ENCODE data around the gene PTS.

GRCh38 chr11:112255067-112255720 lies 29.0 kb downstream of the PTS start:
- no peak for TF ChIP-seq POLR2A (IDR thresholded peaks at IDR 0.05)
- TF ChIP-seq, protein P1, sequence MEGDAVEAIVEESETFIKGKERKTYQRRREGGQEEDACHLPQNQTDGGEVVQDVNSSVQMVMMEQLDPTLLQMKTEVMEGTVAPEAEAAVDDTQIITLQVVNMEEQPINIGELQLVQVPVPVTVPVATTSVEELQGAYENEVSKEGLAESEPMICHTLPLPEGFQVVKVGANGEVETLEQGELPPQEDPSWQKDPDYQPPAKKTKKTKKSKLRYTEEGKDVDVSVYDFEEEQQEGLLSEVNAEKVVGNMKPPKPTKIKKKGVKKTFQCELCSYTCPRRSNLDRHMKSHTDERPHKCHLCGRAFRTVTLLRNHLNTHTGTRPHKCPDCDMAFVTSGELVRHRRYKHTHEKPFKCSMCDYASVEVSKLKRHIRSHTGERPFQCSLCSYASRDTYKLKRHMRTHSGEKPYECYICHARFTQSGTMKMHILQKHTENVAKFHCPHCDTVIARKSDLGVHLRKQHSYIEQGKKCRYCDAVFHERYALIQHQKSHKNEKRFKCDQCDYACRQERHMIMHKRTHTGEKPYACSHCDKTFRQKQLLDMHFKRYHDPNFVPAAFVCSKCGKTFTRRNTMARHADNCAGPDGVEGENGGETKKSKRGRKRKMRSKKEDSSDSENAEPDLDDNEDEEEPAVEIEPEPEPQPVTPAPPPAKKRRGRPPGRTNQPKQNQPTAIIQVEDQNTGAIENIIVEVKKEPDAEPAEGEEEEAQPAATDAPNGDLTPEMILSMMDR (IDR thresholded peaks at IDR 0.05 in 4 of 5, conservative IDR thresholded peaks at IDR 0.05 in 1 of 5): no peak
